ENCODE data around the gene AGA. TPM values are rescaled to one million over a fixed set of nuclear protein-coding genes. Genes with fewer than 3 reads are reported as not detected.

AGA gene
- total RNA-seq, 2 donors from 2014 or later = 10.9 to 15.8 TPM

- H3K9me3 ChIP-seq (ENCODE audit: control insufficient read depth, low read length) = no peaks in the 10 kb centered on the region
Observed at GRCh38 chr4:177391287-177391686, 51.0 kb downstream of the AGA start.

DNA sequence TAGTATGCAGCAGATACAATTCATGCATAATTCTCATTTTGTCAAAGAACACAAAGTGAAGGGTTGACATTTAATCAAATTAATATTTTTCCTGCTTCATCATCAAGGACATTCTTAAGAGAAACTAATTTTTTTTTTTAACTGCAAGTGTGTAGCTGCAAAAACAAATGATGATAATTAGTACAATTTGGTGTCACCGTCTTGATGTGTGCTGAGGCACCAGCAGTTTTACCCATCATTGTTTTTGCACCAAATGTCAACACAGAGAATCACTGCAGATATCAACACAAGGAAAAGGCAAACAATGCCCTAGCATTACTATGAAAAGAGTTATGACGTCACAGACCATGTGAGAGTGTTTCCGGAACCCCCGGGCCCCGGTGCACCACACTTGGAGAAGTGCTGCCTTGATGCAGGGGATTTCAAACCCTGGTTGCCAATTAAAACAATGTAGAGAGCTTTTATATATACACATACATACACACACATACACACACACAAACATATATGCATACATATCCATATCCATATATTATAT lies 55.9 kb downstream of the AGA start:
- no peak overlapping the region for H3K27ac ChIP-seq (ENCODE audit: low read depth, low read length)
- no peaks in the 10 kb centered on the region for H3K36me3 ChIP-seq (ENCODE audit: control insufficient read depth, insufficient read depth, low read length)
- H3K36me3 Mint-ChIP-seq (ENCODE audit: low read depth) = no peaks in the 10 kb centered on the region
- no peaks in the 10 kb centered on the region for H3K4me1 Mint-ChIP-seq
- H3K9me3 ChIP-seq (ENCODE audit: control insufficient read depth, low read length) = no peaks in the 10 kb centered on the region
- WGBS, 2 experiments (ENCODE audit: insufficient coverage in 1 of 2, insufficient read length in 1 of 2) = 83 to 94% methylated on average over 1 to 5 of the region's 5 CpGs
- H3K4me1 ChIP-seq (ENCODE audit: control insufficient read depth, insufficient read depth, low read length) = no peaks in the 10 kb centered on the region
- H3K9me3 Mint-ChIP-seq = no peaks in the 10 kb centered on the region
- H3K27ac Mint-ChIP-seq = no peak overlapping the region
- no peak for DNase-seq
- H3K4me3 ChIP-seq (ENCODE audit: low read length) = no peak overlapping the region
- no peaks in the 10 kb centered on the region for H3K27me3 ChIP-seq (ENCODE audit: control insufficient read depth, insufficient read depth, low read length, poor library complexity, severe bottlenecking)
- H3K4me3 Mint-ChIP-seq = no peak overlapping the region
- H3K9ac ChIP-seq (ENCODE audit: extremely low read depth, low read length, poor library complexity, severe bottlenecking) = no peak overlapping the region
- TF ChIP-seq CTCF (conservative IDR thresholded peaks at IDR 0.05) = no peak
- H3K27me3 Mint-ChIP-seq (ENCODE audit: insufficient read depth) = no peaks in the 10 kb centered on the region

More at GRCh38 chr4:177391287-177391686, 51.0 kb downstream of the AGA start:
- Histone ChIP-seq H3K36me3 (ENCODE audit: control insufficient read depth, insufficient read depth, low read length) (no peaks in the 10 kb centered on the region), H3K4me3 (ENCODE audit: low read length) (no peak overlapping the region), H3K4me1 (ENCODE audit: control insufficient read depth, insufficient read depth, low read length) (no peaks in the 10 kb centered on the region), H3K9ac (ENCODE audit: extremely low read depth, low read length, poor library complexity, severe bottlenecking) (no peak overlapping the region), H3K27me3 (ENCODE audit: control insufficient read depth, insufficient read depth, low read length, poor library complexity, severe bottlenecking) (no peaks in the 10 kb centered on the region), H3K27ac (ENCODE audit: low read depth, low read length) (no peak overlapping the region)
- Mint-ChIP-seq H3K4me1 (no peaks in the 10 kb centered on the region), H3K9me3 (no peaks in the 10 kb centered on the region), H3K36me3 (ENCODE audit: low read depth) (no peaks in the 10 kb centered on the region), H3K27me3 (ENCODE audit: insufficient read depth) (no peaks in the 10 kb centered on the region), H3K4me3 (no peak overlapping the region), H3K27ac (no peak overlapping the region)
- 87% methylated on average over 3 of the region's 3 CpGs; no CpG with 5 or more reads in 1 of the 2 experiments for WGBS, 2 experiments (ENCODE audit: insufficient coverage in 1 of 2, insufficient read length in 1 of 2)
- TF ChIP-seq CTCF (conservative IDR thresholded peaks at IDR 0.05) = no peak
- DNase-seq = no peak

- H3K9me3 ChIP-seq (ENCODE audit: control insufficient read depth, low read length) = no peaks in the 10 kb centered on the region
- Mint-ChIP-seq H3K9me3 (peaks cover 4% of the 10 kb centered on the region), H3K4me3 (no peak overlapping the region), H3K4me1 (no peaks in the 10 kb centered on the region), H3K36me3 (ENCODE audit: low read depth) (no peaks in the 10 kb centered on the region), H3K27me3 (ENCODE audit: insufficient read depth) (no peaks in the 10 kb centered on the region), H3K27ac (no peak overlapping the region)
- no peaks in the 10 kb centered on the region for H3K36me3 ChIP-seq (ENCODE audit: control insufficient read depth, insufficient read depth, low read length)
- no peak for DNase-seq
- H3K27me3 ChIP-seq (ENCODE audit: control insufficient read depth, insufficient read depth, low read length, poor library complexity, severe bottlenecking) = no peaks in the 10 kb centered on the region
- H3K4me3 ChIP-seq (ENCODE audit: low read length) = no peak overlapping the region
- 100% methylated on average over 2 of the region's 2 CpGs; no CpG with 5 or more reads in 1 of the 2 experiments for WGBS, 2 experiments (ENCODE audit: insufficient coverage in 1 of 2, insufficient read length in 1 of 2)
- no peak for TF ChIP-seq CTCF (conservative IDR thresholded peaks at IDR 0.05)
- H3K9ac ChIP-seq (ENCODE audit: extremely low read depth, low read length, poor library complexity, severe bottlenecking) = no peak overlapping the region
- H3K4me1 ChIP-seq (ENCODE audit: control insufficient read depth, insufficient read depth, low read length) = no peaks in the 10 kb centered on the region
- no peak overlapping the region for H3K27ac ChIP-seq (ENCODE audit: low read depth, low read length)
Observed at GRCh38 chr4:177385576-177386277, 56.5 kb downstream of the AGA start.
